ENCODE results near the gene IFITM5.
"Not testable (repeated sequence)": the region's sequence is repeated elsewhere in the genome, so short reads cannot be mapped to it uniquely, and the experiment has no call there.

IFITM5 gene

DNA sequence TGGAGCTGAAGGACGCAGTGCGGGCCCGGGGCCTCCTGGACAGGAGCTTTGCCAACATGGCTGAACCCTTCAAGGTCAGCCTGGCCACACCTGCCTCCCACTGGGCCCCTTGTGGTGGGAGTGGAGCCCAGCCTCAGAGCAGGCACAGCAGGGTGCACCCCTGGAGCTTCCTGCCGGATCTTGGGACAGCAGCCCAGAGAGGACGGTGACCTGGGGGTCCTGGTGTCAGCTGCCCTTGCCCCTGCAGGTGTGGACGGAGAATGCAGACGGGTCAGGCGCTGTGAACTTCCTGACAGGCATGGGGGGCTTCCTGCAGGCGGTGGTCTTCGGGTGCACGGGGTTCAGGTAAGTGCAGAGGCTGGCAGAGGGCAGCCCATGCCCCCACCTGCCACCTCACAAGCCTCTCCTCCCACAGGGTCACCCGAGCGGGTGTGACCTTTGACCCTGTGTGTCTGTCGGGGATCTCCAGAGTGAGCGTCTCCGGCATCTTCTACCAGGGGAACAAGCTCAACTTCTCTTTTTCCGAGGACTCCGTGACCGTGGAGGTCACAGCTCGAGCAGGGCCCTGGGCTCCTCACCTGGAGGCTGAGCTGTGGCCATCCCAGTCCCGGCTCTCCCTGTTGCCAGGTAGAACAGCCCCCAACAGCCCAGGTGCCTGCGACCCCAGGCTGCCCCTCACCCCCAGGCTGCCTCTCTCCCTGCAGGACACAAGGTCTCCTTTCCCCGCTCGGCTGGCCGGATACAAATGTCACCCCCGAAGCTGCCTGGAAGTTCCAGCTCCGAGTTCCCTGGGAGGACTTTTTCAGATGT, 5.3 kb downstream of the IFITM5 start:
- DNase-seq: no peak

DNA sequence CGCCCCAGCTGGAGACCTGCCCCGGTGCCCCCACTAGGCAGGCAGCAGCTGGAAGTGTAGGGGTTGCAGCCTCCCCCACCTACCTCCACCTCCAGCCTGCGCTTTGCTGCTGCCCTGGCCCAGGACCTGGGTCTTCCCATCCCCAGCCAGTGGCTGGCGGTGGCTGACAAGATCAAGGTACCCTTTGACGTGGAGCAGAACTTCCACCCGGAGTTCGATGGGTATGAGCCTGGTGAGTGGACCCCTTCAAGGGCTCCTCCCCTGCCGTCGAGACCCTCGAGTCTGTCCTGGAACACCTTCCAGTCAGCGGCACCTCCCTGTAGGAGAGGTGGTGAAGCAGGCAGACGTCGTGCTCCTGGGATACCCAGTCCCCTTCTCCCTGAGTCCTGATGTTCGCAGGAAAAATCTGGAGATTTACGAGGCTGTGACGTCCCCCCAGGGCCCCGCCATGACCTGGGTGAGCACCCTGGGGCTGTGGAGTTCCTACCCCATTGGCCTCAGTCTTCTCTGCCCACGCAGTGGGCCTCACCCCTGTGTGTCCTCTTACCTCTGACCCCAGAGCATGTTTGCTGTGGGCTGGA, 6.0 kb downstream of the IFITM5 start:
- no peak for DNase-seq

DNA sequence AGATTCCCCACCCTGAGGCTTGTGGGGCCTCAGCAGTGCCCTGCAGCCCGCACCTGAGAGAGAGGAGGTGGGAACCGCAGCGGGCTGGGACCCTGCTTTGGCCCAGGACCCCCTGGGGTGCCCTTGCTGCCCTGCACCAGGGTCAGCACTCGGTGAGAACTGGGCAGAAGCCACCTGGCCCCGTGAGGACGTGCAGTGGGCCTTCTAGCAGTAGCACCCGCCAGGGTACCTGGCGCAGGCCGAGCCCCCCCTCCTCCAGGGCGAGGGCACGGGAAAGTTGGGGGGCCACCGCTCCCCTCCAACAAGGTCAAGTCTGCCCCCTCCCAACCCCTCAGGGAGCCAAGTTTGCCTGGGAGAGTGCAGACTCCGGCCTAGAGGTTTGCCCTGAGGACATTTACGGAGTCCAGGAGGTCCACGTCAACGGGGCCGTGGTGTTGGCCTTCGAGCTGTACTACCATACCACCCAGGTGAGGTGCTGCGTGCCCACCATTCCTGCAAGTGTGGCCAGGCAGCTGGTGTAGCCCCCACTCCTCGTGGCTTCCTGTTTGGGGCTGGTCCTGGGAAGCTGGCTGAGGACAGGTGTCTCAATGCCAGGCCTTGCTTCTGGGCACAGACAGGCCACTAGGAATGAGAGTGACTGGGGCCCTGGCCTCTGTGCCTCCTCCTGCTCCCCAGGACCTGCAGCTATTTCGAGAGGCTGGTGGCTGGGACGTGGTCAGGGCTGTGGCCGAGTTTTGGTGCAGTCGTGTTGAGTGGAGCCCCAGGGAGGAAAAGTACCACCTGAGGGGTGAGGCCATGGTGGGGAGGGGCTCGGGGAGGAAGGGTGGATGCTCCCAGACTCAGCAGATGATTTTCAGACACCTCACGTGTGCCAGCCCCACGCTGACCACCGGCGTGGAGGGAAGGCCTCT, 6.9 kb downstream of the IFITM5 start:
- no peak for DNase-seq

DNA sequence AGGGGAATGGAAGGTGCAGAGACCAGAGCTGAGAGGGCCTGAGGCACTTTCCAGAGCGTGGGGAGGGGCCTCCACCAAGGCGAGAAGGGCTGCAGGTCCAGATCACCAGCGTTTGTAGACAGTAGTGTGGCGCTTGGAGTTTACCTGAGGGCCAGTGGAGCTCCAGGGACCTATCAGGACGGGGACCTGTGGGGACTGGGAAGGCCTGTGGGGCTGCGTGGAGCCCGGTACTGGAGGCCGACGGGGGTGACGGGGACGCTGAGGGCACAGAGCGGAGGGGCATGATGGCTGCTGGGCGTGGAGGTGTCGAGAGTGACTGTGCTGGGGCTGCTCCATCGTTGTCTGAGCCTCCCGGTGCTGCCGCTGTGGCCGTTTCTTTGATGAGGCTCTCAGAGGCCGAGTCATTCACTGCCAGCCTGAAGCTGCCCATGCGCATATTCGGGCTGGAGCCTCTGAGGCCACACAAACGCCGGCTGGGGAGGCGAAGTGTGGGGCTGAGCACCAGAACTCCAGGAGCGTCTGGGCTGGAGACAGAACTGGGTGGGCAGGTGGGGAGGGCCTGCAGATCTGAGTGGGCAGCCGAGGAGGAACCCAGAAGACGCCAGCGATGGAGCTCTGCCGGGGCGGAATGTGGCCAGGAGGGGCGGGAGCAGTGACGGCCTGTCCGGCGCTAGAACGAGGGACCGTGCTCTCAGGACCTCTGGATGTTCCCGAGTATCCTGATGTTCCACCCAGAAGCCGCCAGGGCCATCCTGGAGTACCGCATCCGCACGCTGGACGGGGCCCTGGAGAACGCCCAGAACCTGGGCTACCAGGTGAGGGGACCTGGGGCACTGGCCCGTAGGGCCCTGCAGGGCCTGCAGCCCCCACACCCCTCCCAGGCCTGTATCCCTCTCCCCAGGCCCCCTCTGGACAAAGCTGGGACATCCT, 7.8 kb downstream of the IFITM5 start:
- no peak for DNase-seq

DNA sequence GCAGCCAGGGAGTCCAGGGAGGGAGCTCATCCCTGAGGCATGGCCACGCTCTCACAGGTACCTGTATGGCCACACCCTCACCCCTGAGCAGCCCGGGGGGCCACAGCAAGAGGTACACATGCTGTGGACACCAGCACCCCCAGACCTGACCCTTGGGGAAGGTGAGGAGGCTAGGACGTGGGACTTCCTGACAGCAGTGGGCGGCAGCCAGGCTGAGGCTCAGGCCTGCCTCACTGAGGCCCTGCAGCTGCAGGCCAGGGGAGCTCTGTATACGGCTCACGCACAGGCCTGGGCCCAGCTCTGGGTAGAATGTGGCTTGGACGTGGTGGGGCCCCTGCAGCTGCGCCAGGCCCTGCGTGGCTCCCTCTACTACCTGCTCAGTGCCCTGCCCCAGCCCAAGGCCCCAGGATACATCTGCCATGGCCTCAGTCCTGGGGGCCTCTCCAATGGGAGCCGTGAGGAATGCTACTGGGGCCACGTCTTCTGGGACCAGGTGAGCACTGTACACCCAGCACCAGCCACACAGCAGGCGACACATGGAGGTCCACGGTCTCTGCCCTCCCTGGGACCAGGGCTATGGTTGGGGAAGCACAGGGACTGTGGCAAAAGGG, 8.6 kb downstream of the IFITM5 start:
- no peak for DNase-seq

DNA sequence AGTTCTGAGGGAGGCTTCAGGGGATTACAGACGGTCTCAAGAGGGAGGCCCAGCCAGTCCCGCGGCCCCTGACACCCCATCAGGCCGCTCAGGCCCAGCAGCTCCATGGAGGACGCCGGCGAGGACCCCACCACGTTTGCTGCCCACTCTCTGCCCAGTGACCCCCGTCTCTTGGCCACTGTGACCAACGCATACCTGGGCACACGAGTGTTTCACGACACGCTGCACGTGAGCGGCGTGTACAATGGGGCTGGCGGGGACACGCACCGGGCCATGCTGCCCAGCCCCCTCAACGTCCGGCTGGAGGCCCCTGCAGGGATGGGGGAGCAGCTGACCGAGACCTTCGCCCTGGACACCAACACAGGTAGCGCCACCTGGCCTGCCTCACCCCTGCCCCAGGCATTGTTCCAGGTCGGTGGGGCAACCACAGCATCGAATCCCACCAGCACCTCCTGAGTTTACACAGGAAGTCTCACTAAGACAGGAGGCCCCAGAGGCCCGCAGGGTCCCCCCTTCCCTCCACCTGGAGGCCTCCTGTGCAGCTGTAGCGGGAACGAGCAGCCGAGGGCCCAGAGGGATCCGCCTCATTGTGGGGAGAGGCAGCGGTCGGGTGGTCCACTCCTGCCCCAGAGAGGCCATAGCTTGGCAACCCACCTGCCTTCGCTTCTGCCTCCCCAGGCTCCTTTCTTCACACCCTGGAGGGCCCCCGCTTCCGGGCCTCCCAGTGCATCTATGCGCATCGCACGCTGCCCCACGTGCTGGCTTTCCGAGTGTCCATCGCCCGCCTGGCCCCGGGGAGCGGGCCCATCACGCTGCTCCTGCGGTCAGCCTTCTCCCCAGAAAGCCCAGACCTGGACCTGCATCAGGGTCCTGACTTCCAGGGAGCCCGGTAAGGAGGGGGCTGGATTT, 9.4 kb downstream of the IFITM5 start:
- DNase-seq: no peak

DNA sequence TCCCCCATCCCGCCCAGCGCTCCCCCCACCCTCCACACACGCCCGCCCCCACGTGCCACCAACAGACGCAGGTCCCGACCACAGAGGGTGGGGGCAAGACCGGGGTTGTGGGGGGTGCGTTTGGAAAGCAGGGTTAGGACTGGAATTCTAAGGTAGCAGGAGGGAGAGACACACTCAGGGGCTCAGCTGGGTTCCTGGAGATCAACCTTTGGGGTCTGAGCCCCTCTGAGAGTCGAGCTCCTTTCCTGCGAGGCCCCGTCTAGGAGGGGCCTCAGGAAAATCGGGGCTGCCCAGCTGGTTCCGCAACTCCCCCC, 10.0 kb downstream of the IFITM5 start:
- DNase-seq: no peak

DNA sequence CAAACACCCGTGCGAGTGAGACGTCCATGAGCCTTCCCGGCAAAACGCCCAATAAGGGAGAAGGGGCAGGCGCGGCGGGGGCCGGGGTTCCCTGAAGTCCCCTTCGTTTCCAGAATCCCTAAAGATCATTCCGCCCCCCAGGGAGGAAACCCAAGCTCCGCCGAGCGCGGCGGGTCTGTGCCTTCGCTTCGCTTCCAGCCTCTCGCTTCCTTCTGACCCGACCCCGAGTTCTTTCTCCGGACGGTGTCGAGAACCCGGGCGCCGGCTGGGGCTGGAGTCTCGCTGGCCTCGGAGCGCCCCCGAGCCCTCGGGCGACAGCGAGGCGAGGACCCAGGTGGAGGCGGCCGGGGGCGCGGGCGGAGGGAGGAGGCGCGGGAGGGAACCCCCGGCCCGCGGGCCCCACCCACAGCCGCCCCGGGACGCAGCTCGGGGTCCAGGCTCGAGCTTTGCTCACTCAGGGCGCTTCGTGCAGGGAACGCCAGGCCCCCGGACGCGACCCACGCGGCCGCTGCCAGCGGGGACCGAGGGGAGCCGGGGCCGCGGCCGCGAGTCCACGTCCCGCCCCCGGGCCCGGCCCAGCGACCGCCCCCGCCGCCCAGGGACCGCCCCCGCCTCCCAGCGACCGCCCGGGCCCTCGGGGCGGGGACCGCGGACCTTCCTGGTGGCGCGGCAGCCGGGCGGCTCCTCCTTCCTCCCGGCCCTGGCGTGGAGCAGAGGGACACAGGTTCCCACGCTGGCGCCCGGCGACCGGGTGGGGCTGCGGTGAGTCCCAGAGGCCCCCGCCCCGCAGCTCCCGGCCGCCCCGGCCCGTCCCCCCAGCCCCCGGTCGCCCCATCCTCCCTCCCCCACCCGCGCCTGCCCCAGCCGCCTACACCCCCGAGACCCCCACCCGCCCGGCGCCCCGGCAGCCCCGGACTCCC, 10.6 kb downstream of the IFITM5 start, which contains the start of gene PGGHG:
TSS of gene PGGHG (plus strand) at position 649 of the 920 bp plus-strand sequence. CDS start 691 bp downstream, outside the sequence.
- peak; percentile 75 for DNase-seq

DNA sequence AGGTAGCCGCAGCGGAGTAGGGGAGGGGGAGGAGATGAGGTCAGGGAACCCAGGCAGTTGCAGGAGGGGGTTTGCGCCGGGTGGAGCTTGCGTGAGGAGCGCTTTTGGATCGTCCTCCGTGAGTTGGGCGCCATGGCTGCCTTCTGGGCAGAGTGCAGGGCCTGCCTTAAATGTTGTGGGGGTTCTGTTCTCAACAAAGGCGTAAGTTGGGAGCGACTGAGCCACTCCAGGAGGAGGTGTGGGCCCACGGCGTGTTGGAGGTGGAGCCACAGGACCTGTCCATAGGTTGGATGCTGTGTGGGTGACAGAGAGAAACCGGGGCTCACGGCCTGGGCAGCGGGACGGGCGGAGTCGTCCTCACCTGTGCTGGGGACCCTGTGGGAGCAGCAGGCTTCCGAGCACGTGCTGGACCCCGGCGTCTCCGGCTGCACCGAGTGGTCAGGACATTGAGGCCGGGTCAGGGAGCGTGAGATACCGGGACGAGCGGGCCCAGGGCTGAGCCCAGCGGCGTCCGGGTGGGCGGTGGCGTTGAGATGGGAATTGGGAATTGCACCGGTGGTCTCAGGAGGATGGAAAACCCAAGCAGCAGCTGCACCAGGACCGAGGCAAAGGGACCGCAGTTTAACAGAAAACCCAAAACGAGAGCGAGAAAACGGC, 11.4 kb downstream of the IFITM5 start:
- DNase-seq: no peak

DNA sequence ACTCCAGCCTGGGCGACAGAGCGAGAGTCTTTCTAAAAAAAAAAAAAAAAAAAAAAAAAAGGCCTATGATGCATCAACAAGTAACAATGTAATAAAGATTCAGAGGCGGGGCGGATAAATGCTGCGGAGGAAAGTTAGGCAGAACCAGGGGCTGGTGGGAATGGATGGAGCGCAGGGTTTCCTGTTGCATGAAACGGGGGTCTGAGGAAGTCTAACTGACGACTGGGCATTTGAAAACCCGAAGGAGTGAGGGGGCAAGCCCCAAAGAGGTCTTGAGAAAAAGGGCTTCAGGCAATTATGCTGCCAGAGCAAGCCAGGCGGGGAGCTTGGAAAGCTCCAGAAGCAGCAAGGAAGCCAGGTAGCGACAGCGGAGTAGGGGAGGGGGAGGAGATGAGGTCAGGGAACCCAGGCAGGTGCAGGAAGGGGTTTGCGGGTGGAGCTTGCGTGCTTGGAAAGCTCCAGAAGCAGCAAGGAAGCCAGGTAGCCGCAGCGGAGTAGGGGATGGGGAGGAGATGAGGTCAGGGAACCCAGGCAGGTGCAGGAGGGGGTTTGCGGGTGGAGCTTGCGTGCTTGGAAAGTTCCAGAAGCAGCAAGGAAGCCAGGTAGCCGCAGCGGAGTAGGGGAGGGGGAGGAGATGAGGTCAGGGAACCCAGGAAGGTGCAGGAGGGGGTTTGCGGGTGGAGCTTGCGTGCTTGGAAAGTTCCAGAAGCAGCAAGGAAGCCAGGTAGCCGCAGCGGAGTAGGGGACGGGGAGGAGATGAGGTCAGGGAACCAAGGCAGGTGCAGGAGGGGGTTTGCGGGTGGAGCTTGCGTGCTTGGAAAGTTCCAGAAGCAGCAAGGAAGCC, 12.1 kb downstream of the IFITM5 start:
- DNase-seq: not testable (repeated sequence)

DNA sequence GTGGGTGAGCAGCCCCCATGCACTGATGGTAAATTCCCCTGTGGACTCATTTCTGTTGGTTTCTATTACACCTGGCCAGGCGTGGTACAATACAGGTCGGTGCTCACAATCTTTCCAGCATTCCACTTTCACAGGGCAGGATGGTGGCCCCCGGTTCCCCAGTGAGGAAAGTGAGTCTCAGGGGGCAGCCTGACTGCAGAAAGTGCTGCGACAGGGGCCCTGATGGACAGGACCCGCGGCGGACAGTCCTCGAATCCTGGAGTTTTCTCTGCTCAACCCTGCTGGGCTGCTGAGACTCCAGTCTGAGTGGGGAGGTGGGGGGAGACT, 13.5 kb downstream of the IFITM5 start:
- no peak for DNase-seq

DNA sequence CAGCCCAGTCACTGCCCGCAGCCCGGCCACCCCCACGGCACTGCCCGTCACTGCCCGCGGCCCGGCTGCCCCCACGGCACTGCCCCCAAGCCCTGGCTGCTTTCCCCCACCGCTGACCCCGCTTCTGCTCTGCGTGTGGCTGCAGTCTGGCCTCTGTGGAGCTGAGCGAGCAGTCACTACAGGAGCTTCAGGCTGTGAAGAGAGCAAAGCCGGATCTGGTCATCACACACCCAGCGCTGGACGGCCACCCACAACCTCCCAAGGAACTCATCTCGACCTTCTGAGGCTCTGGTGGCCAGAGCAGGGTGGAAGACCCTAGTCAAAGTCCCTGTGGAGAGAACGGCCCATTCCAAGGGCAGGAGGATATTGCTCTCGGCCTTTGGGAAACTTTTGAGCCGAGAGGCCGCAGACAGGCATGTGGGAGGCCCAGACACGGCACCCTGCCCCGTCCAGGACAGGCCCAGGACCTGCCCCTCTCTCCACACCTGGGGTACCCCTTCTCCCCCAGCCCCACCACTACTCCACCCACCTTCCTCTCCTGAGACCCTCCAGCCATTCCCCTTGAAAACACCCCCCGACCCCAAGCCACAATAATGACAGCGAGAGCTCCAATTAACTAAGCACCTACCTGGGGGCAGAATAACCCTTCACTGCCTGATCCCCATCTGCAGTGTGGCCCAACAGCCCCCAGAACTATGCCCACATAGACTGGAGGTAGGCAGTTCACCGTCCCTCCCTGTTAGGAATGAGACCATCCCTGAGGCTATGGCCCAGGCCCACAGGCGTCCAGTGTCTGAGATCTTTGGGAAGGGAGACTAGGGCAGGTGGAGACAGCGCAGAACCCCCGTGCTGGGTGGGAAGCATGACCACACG, 14.1 kb downstream of the IFITM5 start:
- no peak for DNase-seq

DNA sequence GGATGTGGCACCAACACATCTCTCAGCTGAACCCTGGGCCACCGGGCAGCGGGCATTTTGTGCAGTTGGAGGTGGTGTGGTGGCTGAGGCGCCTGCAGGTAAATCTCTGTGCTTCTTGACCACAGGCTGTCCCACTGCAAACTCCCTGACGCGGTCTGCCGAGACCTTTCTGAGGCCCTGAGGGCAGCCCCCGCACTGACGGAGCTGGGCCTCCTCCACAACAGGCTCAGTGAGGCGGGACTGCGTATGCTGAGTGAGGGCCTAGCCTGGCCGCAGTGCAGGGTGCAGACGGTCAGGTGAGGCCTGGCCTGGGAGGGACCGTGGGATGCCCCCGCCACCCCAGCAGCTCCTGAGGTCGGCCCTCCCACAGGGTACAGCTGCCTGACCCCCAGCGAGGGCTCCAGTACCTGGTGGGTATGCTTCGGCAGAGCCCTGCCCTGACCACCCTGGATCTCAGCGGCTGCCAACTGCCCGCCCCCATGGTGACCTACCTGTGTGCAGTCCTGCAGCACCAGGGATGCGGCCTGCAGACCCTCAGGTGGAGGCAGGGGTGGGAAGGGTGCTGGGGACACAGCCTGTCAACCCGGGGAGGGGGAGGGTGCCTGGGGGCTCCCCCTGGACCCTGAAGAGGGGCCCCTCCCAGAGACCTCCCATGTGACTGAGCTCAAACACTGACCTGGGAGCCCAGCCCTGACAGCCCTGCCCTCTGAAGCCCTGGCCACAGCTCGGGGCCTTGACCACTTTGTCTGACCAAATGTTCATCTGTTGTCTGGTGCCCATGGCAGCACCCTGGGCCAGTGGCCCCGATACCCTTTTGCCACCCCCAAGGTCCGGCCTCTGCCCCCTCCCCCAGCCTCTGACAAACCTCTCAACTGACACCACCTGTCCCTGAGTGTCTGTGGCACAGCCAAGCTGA, 15.0 kb downstream of the IFITM5 start:
- no peak for DNase-seq

DNA sequence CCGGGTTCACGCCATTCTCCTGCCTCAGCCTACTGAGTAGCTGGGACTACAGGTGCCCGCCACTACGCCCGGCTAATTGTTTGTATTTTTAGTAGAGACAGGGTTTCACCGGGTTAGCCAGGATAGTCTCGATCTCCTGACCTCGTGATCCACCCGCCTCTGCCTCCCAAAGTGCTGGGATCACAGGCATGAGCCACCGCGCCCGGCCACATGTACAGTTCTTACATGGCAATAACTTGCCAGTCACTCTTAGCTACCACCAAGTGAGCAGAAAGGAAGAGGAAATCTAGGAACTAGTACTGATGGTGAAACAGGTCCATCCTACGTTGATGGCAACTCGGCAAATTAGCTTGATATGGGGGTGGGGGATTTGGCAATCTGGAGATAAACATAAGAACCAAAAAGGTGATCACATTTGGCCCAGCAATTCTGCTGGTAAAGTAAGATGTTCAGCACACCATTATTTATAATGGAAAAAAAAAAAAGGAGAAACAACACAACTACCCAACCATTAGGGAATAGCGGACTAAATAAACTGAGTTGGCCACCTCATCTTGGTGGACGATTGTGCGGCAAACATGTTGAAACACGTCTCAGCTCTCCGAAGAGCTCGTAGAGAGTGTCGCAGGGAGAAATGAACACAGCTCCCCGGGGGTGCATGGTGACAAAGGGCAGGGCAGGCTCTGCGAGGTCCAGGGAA, 15.8 kb downstream of the IFITM5 start:
- DNase-seq: no peak

DNA sequence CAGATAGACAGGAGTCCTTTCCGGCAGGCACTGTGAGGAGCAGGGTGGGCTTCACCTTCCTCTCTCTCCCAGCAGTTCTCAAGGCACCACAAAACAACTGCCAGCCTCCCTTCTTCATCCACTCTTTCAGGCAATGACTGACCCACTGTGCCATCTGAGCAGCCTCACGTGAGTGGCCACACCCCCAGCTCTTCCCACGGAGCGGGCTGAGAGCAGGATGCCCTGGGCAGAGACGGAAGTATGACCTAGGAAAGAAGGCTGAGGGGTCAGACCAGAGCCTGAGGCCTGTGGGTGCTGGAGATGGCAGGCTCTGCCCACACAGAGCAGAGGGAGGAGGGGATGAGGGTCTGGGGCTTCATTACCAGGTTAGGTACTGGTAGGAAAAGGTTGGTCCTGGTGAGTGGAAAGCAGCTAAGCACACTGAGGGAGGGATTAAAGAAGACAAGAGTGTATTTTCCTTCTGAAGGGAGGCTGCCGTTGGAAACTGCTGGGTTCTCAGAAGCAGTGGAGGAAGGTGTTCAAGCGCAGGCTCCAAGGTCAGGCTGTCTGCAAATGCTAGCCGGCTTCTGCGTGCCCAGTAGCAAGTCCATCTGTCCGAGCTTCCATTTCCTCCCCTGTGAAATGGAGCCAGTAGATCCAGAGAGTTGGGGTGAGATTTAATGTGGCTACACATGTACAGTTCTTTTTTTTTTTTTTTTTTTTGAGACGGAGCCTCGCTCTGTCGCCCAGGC, 16.5 kb downstream of the IFITM5 start:
- DNase-seq: no peak

Measured in OCI-M1 (cell line).